ENCODE measurements around the gene R3HDM2. TPM values are rescaled to one million over a fixed set of nuclear protein-coding genes. Genes with fewer than 3 reads are reported as not detected.
"Not testable (repeated sequence)": the region's sequence is repeated elsewhere in the genome, so short reads cannot be mapped to it uniquely, and the experiment has no call there.

The R3HDM2 gene
- total RNA-seq, 4 donors from 2014 or later, result 26.3 to 56.9 (median 33.3) TPM

GRCh38 chr12:57323416-57323815 lies 107.4 kb downstream of the R3HDM2 start:
- WGBS, 2 donors (ENCODE audit: low coverage in 1 of 2), result 77 to 78% methylated on average over 3 of the region's 3 CpGs
- Histone ChIP-seq H3K4me1 (peaks cover 0 to 11% (median 0%) of the 10 kb centered on the region in 4 donors), H3K9me3 (no peaks in the 10 kb centered on the region), H3K36me3 (no peaks in the 10 kb centered on the region), H3K4me3 (no peak overlapping the region), H3K27me3 (no peaks in the 10 kb centered on the region), H3K27ac (no peak overlapping the region)
- intact Hi-C loops (cut with DNase I; ENCODE audit: low total_unique reads), result no loop called here
- in situ Hi-C loops (cut with MboI; ENCODE audit: low pct_ligation_motif_present in 1 of 4, low pct_unique_long_range_greater_than_20kb in 1 of 4, low sequenced_read_pairs in 3 of 4), result loop anchor here in 1 of 4 donors (25.0 kb wide), 1 partner anchor 114 kb away; the partner anchor contains the start of genes INHBC and R3HDM2
- DNase-seq, result no peak
- TF ChIP-seq POLR2A (IDR thresholded peaks at IDR 0.05) (no peak), EP300 (IDR thresholded peaks at IDR 0.05; ENCODE audit: low read depth) (no peak), POLR2AphosphoS5 (IDR thresholded peaks at IDR 0.05) (no peak)
- TF ChIP-seq, protein P1, sequence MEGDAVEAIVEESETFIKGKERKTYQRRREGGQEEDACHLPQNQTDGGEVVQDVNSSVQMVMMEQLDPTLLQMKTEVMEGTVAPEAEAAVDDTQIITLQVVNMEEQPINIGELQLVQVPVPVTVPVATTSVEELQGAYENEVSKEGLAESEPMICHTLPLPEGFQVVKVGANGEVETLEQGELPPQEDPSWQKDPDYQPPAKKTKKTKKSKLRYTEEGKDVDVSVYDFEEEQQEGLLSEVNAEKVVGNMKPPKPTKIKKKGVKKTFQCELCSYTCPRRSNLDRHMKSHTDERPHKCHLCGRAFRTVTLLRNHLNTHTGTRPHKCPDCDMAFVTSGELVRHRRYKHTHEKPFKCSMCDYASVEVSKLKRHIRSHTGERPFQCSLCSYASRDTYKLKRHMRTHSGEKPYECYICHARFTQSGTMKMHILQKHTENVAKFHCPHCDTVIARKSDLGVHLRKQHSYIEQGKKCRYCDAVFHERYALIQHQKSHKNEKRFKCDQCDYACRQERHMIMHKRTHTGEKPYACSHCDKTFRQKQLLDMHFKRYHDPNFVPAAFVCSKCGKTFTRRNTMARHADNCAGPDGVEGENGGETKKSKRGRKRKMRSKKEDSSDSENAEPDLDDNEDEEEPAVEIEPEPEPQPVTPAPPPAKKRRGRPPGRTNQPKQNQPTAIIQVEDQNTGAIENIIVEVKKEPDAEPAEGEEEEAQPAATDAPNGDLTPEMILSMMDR (IDR thresholded peaks at IDR 0.05), result no peak

DNA sequence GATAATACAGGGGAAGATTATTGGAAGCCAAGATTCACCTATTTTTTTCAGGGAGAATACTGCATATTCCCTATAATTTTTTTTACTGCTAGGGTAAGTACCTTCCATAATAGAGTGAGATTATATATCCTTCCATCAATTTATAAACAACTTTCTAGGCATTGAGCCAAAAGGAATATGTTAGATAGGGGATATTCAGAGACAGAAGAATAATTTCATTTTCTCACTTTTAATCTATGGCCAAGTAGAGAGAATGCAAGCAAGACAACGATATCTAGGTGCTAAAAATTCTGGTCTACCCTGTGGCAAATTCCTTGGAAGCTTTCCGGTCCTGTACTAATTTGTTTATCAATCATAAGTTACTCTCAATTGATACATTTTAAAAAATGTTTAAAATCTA lies 110.2 kb downstream of the R3HDM2 start:
- Histone ChIP-seq H3K9me3 (no peaks in the 10 kb centered on the region), H3K27me3 (no peaks in the 10 kb centered on the region), H3K4me1 (peaks cover 0 to 17% (median 0%) of the 10 kb centered on the region in 4 donors), H3K27ac (no peak overlapping the region), H3K4me3 (no peak overlapping the region), H3K36me3 (no peaks in the 10 kb centered on the region)
- WGBS, 2 donors (ENCODE audit: low coverage in 1 of 2), result 70 to 74% methylated on average over 2 of the region's 2 CpGs
- in situ Hi-C loops (cut with MboI; ENCODE audit: low pct_ligation_motif_present in 1 of 4, low pct_unique_long_range_greater_than_20kb in 1 of 4, low sequenced_read_pairs in 3 of 4) (loop anchor here in 1 of 4 donors (25.0 kb wide), 1 partner anchor 117 kb away; the partner anchor contains the start of genes INHBC and R3HDM2), intact Hi-C loops (cut with DNase I; ENCODE audit: low total_unique reads) (no loop called here)
- no peak for DNase-seq
- TF ChIP-seq POLR2A (IDR thresholded peaks at IDR 0.05), result no peak
- TF ChIP-seq EP300 (IDR thresholded peaks at IDR 0.05; ENCODE audit: low read depth), result no peak
- TF ChIP-seq, protein P1 (IDR thresholded peaks at IDR 0.05), result no peak
- no peak for TF ChIP-seq POLR2AphosphoS5 (IDR thresholded peaks at IDR 0.05)

- Histone ChIP-seq H3K27ac (no peak overlapping the region), H3K9me3 (no peaks in the 10 kb centered on the region), H3K4me1 (peaks cover 0 to 17% (median 0%) of the 10 kb centered on the region in 4 donors), H3K27me3 (no peaks in the 10 kb centered on the region), H3K4me3 (no peak overlapping the region), H3K36me3 (no peaks in the 10 kb centered on the region)
- TF ChIP-seq EP300 (IDR thresholded peaks at IDR 0.05; ENCODE audit: low read depth), result no peak
- 70 to 81% methylated on average over 4 to 11 of the region's 11 CpGs for WGBS, 2 donors (ENCODE audit: low coverage in 1 of 2)
- no peak for DNase-seq
- in situ Hi-C loops (cut with MboI; ENCODE audit: low pct_ligation_motif_present in 1 of 4, low pct_unique_long_range_greater_than_20kb in 1 of 4, low sequenced_read_pairs in 3 of 4) (loop anchor here in 1 of 4 donors (25.0 kb wide), 1 partner anchor 117 kb away; the partner anchor contains the start of genes INHBC and R3HDM2), intact Hi-C loops (cut with DNase I; ENCODE audit: low total_unique reads) (no loop called here)
Observed at GRCh38 chr12:57319678-57320469, 111.0 kb downstream of the R3HDM2 start.

- TF ChIP-seq EP300 (IDR thresholded peaks at IDR 0.05; ENCODE audit: low read depth), result no peak
- TF ChIP-seq, protein P1 (IDR thresholded peaks at IDR 0.05), result no peak
- Histone ChIP-seq H3K27me3 (no peaks in the 10 kb centered on the region), H3K4me1 (peaks cover 0 to 16% (median 0%) of the 10 kb centered on the region in 4 donors), H3K27ac (no peak overlapping the region), H3K4me3 (no peak overlapping the region), H3K36me3 (no peaks in the 10 kb centered on the region), H3K9me3 (no peaks in the 10 kb centered on the region)
- DNase-seq, result no peak
- 92 to 93% methylated on average over 6 to 7 of the region's 7 CpGs for WGBS, 2 donors (ENCODE audit: low coverage in 1 of 2)
- intact Hi-C loops (cut with DNase I; ENCODE audit: low total_unique reads), result no loop called here
- in situ Hi-C loops (cut with MboI; ENCODE audit: low pct_ligation_motif_present in 1 of 4, low pct_unique_long_range_greater_than_20kb in 1 of 4, low sequenced_read_pairs in 3 of 4), result loop anchor here in 1 of 4 donors (25.0 kb wide), 1 partner anchor 122 kb away; the partner anchor contains the start of genes INHBC and R3HDM2
Observed at GRCh38 chr12:57315681-57316080, 115.2 kb downstream of the R3HDM2 start.

DNA sequence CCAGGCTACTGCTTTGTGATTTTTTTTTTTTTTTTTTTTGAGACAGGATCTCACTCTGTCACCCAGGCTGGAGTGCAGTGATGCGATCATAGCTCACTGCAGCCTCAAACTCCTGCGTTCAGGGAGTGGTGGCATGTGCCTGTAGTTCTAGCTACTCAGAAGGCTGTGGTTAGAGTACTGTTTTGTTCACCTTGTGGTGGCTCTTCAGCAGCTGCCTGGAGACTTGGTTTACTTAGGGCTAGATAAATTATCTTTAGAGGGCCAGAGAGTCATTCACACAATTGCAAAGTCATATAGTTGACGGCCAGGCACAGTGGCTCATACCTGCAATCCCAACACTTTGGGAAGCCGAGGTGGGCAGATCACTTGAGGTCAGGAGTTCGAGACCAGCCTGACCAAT lies 118.6 kb downstream of the R3HDM2 start:
- H3K27me3 ChIP-seq; H3K4me3 ChIP-seq; H3K36me3 ChIP-seq; intact Hi-C loops (cut with DNase I; ENCODE audit: low total_unique reads); DNase-seq; H3K9me3 ChIP-seq; H3K27ac ChIP-seq: not testable (repeated sequence)
- 83 to 98% methylated on average over 1 to 5 of the region's 5 CpGs for WGBS, 2 donors (ENCODE audit: low coverage in 1 of 2)
- peaks cover 0 to 19% (median 6%) of the 10 kb centered on the region in 4 donors for H3K4me1 ChIP-seq
- in situ Hi-C loops (cut with MboI; ENCODE audit: low pct_ligation_motif_present in 1 of 4, low pct_unique_long_range_greater_than_20kb in 1 of 4, low sequenced_read_pairs in 3 of 4), result loop anchor here in 1 of 4 donors (25.0 kb wide), 1 partner anchor 125 kb away; the partner anchor contains the start of genes INHBC and R3HDM2

All from transverse colon (tissue), 4 donors.